ENCODE measurements around the gene ATP1B1.

Gene ATP1B1

DNA sequence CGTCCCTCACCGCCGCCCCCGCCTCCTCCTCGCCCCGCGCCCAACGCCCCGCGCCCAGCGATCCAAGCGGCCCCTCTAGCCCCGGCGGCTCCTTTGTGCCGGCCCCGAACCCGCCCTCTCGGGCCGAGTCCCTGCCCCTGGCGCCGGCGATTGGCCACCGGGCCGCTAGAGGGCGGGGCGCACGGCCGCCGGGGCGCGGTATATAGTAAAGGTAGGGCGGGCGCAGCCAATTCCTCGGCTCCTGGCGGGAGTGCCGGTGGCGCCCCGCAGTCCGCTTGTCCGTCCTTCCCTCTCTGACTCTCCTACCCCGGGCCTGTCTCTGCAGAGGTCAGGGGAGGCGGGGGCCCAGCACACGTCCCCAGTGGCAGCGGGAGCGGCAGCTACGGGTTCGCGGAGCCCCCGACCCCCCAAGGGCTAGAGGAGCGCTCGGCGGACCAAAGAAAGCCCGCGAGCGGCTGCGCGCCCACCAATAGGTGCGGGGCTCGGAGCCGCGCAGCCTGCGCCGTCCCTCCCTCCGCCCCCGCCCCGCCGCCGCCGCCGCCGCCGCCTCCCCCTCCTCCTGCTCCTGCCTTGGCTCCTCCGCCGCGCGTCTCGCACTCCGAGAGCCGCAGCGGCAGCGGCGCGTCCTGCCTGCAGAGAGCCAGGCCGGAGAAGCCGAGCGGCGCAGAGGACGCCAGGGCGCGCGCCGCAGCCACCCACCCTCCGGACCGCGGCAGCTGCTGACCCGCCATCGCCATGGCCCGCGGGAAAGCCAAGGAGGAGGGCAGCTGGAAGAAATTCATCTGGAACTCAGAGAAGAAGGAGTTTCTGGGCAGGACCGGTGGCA is at the start of gene ATP1B1:
Gene ATP1B1 (plus strand): TSS at position 596 of the 826 bp plus-strand sequence. CDS start 140 bp downstream, at position 736.
- peak; percentile 82 for DNase-seq

DNA sequence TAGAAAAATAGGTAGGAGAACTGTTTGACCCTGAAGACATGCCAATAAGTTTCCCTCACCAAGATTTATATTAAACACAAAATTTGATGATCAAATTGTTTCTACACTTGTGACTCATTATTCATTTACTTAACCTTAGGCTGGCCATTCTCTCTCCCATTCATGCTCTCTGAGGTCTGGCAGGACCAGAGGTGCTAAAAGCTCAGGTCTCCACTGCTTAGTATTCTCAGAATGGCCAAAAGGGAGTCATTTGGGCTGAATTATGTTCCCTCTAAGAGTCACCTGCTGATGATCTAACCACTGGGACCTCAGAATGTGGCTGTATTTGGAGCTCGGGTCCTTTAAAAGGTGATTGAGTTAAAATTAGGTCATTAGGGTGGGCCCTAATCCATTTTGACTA is 47.1 kb upstream of the ATP1B1 start:
- DNase-seq, result no peak

DNA sequence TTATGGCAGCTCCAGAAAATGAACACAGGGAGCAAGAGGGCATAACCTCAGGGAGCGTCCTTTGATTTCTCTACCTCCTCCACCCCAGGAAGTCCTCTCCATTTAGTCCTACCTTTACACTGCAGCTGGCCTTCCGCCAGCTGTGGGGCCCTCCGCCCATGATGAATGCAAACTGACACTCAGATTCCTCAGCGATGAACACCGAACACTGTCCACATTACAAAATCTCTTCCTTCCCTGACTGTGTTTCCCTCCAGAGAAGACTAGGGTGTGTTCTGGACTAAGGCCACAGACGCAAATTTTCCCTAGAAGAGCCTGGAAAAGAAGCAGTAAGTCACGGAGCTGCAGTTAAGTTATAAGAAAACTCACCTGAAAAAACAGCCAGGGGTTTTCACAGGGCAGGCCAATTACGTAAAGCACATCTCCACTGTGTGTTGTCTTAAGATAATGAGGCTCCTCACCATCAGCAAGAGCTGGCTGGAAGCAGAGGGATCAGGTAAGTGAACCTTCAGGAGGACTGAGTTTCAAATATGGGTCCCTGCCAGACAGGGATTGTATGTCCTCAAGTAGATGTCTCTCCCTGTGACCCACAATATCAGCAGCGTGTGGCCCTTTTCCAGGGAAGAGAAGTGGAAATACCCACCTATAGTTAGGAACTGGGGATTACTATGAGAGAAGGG is 46.3 kb upstream of the ATP1B1 start:
- no peak for DNase-seq

DNA sequence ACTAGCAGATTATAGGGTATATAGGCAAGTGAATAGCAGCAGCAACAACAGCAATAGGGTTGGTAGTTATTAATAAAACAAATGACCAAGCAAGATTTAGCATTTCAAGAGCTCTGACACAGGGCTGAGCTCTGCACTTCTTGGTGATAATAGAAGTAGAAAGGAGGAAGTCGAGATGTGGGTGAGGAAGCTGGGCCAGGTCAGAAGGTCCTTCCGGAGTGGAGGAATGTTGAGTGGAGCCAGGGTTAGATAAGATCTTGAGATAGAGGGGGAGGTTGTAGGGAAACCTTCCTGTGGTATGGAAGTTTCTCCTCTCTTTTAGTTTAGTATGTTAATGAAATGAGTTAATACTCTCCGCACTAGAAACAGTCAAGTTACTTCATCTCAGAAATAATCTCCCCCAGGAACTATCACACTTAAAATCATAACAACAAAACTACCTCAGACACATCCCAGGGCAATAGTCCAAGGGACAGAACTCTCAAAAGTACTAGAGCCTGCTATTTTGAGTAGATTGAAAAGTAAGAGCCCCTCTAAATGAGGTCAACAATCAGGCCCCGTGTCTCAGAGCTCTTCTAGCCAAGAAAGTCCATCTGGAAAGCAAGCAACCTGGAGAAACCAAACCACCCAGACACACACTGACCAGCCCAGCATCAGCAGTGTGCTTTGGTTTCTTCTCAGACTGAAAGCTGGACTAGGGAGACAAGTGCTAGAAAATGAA is 45.4 kb upstream of the ATP1B1 start:
- no peak for DNase-seq

DNA sequence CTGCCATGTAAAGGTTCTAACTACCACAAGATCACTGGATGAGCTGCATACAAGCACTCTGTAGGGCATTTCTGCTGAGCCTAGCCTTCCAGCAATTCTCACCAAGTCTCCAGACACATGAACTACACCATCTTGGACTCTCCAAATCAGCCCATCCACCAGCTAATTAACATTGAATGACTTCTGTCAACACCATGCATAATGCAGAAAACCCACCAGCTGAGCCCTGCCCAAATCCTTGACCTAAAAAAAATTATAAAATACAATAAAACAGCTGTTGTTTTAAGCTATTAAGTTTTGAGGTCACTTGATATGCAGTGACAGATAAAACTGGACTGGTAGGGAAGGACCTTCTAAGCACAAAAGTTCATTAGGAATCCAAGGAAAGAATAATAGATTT is 44.3 kb upstream of the ATP1B1 start:
- no peak for DNase-seq

DNA sequence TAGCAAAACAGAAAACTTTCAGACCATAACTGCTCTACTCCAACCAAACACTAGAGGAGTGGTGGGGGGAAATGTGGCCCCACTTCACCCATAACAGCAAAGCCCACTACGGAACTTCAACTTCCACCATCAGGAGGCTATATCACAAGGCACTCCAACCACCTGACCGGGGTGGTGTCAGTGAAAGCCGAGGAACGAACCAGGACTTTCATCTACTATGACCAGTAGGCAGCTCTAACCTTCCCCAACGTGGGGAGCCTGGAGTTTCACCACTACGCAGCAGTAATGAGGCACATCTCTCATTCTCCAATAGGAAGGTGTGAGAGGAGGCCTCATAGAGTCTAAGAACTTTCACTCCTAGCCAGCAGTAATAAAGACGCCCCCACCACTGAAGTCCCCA is 42.4 kb upstream of the ATP1B1 start:
- no peak for DNase-seq

DNA sequence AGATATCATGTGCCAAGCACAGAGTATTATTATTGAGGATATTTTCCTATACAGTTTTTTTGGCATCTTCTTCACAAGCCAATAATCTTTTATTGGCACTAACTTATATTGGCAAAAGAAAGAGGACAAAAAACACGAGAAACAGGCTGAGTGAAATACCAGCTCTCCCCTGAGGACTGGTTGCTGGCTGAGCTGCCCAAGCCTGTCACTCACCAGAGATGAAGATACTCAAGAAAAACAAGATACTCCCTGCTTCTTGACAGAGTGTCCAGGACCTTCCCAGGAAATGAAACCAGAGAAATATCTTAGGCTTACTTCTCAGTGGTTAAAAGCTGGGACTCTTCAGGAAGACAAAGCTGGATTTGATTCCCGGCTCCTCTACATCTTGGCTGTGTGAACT is 35.9 kb upstream of the ATP1B1 start:
- DNase-seq, result no peak

DNA sequence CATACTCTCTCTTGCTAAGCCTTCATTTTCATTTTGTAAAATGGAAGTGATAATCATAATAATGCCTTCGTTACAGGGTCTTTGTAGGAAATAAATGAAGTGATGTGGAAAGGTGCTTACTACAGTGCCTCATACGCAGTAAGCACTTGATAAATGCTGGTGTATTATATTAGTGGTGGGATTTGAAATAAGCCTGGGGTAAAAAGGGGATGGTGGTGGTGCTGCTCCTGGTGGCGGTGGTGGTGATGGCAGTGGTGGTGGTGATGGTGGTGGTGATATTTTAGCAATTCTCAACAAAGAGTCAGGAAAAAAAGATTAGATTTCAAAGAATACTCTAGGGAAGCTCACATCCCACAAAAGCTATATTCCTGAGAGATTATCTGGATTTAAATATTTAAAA is 35.5 kb upstream of the ATP1B1 start:
- DNase-seq, result no peak

DNA sequence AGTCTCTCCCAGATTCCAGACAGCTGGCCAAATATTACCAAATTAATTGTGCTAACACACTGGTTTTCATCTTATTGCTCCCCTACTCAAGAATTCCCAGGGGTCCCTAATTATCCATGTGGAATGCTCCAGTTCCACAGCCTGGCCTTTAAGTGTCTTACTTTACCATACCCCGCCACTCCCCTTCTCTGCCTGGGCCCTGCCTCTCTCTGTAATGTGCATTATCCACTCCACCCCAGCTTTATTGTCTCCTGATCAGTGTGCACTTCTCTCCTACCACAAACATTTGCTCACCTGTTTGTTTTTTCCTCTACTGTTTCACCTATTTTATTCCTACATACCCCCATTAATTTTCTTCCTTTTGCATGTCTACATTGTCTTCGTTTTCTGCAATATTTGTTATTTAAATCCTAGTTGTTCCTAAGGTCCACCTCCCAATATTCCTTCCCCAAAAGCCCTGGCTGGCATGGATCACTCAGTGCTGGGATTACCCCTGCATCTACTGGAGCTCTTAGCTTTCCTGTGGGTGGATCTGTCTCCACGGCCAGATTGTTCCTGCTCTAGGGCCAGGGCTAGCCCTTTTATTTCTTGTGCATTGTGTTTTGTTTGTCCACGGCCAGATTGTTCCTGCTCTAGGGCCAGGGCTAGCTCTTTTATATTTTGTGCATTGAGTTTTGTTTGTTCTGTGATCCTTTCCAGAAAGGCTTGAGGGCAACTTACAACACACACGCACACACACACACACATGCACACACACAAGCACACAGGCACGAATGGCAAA is 33.4 kb upstream of the ATP1B1 start:
- no peak for DNase-seq

DNA sequence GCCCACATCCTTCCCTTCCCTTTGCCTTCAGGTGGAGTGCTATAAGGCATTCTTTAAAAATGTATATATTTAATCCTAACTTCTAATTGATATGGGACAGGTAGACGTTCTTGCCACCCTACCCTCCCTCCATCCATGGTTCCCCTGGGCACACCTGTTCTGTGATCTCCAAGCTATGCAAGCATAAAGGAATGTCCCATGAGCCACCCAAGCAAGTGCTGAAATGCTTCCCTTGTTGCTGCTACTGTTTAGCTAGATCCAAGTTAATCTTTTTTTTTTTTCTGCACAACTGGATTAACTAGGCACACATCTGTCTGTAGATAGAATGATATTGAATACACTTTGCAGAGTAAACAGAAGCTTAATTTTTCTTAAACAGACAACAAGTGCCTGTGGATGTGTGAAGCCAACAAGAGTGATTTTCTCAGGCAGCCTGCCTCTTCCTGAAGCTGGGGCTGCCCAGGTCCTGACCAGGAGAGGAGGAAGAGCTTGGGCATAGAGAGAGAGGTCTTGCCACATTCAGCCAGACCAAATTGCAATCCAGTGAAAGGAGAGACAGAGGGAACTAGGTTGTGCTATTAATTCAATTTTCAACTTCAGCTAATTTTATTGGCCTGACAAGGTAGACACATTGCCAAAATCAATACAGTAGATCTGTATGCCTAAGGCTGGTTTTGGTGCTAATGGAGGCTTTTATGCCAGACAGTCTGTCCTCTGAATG is 28.2 kb upstream of the ATP1B1 start:
- no peak for DNase-seq

DNA sequence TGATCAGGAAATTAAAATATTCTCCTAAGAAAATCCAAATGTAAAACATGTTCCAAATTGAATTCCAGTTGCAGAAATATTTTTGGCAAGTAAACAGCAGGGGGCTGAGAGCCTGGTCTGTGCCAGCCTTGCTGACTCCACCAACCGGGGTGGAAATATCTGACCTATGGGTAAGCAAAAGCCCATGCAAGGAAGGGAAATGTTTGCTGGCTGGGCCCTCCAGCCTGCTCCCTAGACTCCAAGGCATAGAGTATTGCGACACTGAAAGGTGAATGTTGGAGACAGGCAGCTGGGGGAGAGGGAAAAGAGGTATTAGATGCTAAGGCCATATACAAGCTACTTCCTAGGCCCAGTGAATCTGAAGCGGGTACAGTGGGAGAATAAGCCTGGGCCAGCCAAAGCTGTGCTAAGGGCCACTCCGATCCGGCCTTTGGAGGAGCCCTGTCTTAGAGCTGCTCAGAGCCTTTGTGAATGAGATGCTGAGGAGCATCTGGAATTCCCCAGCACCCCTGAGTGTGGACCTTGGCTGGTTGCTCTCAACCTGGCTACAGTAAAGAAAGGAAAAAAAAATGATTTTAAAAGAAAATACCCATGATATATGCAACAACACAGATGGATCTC is 24.9 kb upstream of the ATP1B1 start:
- DNase-seq, result no peak

DNA sequence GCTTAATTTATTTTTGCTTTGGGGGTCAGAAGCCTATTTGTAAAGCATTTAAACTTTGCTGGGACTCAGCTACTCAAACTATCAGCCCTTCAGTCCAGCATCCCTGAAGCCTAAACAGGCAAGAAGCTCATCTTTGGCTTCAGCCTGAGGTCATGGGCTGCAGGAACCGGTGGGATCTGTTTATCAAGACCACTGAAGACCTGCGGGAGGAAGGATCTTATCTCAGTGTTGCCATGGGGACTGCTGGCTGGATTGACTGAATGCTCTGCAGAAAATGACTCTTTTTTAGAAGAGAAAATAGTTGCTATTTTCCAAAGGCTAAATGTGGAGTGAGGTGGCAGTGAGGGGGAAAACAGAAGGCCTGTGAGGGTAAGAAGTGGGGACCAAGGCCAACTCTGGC is 20.6 kb upstream of the ATP1B1 start:
- DNase-seq, result no peak

DNA sequence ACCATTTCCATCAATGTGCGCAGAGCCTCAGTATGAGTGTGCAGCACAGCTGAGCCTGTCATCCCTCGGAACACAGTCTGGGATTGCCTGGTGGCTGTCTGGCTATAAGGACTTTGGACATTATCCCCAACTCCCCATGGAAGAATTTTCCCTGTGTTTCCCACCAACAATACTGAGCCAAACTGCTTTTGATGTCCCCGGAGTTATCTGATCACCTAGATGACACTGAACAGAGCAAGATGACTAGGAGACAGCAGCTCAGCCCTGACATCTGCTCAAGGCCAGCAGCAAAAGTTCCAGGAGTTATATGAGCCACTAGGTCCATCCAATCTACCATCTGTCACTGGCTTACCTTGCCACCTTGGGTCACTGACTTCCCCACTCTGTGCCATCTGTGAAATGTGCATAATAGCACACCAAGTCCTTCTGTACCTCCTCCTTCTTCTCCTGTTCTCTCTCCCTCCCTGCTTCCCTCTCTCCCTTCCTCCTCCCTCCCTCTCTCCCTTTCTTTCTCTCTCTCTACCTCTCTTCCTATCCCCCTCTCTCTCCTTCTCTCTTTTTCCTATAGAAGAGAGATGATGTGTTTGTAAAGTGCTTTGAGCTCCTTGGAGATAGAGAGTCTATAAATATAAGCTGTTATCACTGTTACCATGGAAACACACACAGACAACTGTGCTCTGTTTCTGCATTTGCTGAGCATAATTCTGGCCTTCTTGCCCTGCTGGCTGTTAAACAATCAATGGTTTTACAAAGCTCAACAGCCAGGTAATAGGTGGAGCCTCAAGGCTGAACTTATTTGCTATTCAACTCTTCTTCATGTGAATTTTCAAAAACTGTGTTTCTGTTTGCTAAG is 19.7 kb upstream of the ATP1B1 start:
- peak; percentile 36 for DNase-seq

DNA sequence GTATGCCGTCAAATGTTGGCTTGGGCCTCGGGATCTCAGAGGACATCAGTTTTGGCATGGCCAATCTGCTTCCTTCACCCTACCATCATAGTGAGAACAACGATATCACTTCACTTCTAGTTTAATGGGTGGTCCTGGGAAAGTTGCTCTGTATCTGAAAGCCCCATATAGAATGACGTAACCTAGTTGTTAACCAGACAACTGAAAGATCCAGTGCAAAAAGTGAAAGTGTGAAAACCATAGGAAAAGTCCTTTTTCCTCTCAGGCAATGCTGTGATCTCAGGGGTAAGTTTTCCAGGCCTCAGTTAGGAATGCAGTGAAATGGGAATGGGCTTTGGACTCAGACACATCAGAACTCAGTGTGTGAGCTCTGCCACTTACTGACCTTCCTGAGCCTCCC is 18.6 kb upstream of the ATP1B1 start:
- DNase-seq, result no peak

DNA sequence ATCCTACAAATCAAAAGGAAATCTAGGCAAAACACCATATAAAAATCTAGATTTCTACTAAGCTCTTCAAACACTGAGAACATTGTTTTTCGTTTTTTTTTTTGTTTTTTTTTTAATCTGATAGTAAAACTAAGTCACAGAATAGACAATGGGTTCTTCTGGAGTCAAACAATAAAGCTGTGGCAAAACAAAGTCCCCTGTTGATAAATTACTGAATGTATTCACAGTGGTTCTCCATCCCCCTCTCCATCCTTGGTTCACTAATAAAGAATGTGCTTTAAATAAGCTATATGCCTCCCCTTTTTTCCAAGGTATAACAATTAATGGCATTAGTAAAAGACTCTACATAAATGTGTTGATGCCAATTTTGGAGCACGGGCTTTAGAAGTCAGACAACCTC is 16.7 kb upstream of the ATP1B1 start:
- no peak for DNase-seq

DNA sequence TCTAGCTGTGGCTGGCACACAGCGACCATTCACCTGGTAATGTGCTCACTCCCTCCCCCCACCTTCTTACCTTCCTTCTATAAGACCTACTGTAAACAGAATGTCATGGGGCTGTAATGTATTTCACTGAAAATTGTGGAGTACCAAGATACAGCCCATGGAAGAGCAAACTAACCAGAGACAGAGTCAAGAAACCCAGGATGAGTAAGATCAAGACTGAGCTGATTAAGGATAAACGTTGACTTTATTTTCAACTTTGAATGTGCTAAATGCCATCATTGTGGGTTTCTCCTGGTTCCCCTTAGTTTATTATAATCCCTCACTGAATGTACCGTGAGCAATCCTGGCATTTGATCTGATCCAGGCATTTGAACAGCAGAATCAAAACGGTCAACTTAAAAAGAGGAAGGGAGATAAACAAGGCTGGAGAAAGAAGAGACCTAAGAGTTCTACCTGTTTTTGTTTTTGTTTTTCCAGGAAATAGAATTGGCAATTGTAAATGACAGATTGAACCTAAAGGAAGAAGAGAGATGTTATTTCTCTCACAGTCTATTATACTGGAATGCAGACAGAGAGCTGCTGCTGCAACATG is 16.1 kb upstream of the ATP1B1 start:
- DNase-seq, result no peak

DNA sequence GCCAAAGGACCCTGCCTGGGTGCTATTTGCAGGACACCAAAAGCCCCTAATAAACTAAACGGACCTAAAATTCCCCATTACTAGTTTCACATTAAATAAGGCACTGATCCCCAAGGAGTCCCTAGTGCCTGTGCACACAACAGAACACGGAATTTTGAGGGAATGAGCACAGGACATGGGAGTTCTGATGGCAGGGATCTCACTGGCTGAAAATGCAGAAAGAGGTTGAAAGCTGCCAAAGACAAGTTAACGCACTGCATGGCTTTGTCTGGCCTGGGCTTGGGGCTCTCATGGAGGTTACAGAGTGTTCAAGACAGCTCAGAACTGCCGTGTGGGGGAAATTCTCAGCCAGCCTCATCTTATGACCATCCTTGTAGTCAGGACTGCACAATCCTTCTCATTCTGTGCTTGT is 15.6 kb upstream of the ATP1B1 start:
- DNase-seq, result no peak

DNA sequence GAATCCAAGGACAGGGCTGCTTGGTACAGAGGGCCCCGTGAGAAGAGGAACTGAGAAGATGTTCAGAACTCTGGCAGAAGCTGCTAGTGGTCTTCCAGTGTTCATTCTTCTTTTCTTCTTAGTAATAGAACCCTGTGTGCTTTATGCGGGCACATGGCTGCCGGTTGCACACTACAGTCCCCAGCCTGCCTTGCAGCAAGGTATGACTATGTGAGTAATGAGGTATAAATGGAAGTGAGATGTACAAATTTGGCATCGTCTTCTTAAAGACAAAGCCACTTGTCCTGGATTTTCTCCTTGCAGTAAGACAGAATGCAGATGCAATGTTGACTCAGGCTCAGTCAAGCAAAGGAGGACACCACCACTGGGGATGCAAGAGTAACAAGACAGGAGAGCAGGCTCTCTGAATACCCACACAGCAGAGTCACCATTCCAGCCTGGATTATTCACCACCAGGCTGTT is 15.0 kb upstream of the ATP1B1 start:
- no peak for DNase-seq

DNA sequence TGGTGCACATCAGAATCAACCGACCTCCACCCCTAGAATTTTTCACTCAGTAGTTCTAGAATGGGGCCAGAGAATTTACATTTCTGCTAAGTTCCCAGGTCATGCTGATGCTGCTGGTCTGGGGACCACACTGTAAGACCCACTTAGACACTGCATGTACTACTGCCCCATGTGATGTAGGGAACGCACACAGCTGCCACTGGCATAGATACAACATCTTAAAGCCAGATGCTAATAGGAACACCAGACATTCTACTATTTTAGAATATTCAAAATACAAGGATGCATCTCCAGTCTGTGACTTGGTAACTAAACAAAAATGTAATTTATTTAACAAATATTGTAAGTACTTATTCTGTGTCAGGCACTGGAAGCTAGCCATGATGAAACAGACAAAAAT is 14.1 kb upstream of the ATP1B1 start:
- DNase-seq, result no peak

DNA sequence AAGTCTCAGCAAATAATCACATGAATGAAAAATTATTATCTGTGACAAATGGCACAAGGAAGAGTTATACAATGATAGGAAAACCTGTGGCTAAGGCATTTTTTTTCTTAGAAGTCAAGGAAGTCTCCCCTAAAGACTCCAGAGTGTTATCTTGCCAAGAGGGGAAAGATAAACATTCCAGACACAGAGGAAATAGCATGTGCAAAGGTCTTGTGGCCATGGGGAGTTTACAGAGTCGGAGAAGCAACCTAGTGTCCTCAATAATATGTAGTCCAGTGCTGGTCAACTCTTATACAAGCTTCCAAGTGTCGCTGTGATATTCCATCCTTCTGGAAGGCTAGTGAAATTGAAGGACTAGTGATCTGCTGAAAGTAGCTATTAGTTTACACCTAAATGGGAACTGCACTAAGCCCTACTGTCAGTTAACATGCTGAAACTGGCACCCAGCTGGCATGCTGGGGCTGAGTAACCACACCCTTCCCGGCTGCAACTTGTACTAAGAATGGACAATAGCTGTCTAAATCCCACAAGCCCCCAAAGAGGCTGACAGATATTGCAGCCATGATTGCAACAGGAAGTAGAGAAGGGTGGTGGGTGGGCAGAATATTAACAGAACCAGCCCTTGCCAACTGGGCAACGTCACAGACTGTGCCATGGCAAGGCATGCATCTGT is 11.5 kb upstream of the ATP1B1 start:
- DNase-seq, result no peak

Measured in CD4-positive, alpha-beta T cell treated with Interleukin-17A for 1 hour (primary cell).